Measurements from ENCODE around the gene THYN1.

THYN1 gene

GRCh38 chr11:134200688-134201087 lies 52.5 kb downstream of the THYN1 start:
- H3K79me2 ChIP-seq (ENCODE audit: insufficient read depth, low read length) = no peaks in the 10 kb centered on the region
- no peak overlapping the region for H3K9ac ChIP-seq (ENCODE audit: low read length)
- no peaks in the 10 kb centered on the region for H3F3A ChIP-seq (ENCODE audit: insufficient read depth, low read length)
- no peak overlapping the region for H3K4me2 ChIP-seq (ENCODE audit: low read length)
- H4K20me1 ChIP-seq (ENCODE audit: insufficient read depth, low read length) = no peaks in the 10 kb centered on the region
- H3K27ac ChIP-seq (ENCODE audit: low read depth, low read length, poor library complexity, severe bottlenecking) = no peak overlapping the region
- H3K4me3 ChIP-seq (ENCODE audit: low read depth, low read length, poor library complexity, severe bottlenecking) = no peak overlapping the region
- no peaks in the 10 kb centered on the region for H3K27me3 ChIP-seq (ENCODE audit: insufficient read depth, low read length)
- no peaks in the 10 kb centered on the region for H3K4me1 ChIP-seq (ENCODE audit: insufficient read depth, low read length, severe bottlenecking)
- TF ChIP-seq EZH2 (IDR thresholded peaks at IDR 0.05; ENCODE audit: borderline replicate concordance, low read length) (no peak), CTCF (IDR thresholded peaks at IDR 0.05; ENCODE audit: low read length) (no peak)
- no peaks in the 10 kb centered on the region for H3K9me2 ChIP-seq (ENCODE audit: low read depth, low read length)
- H3K9me3 ChIP-seq (ENCODE audit: low read length) = no peaks in the 10 kb centered on the region
- H2AFZ ChIP-seq (ENCODE audit: low read length) = no peak overlapping the region
- peaks cover 94% of the 10 kb centered on the region for H3K36me3 ChIP-seq (ENCODE audit: insufficient read depth, low read length)

- no peaks in the 10 kb centered on the region for H3K9me3 ChIP-seq (ENCODE audit: low read length)
- H2AFZ ChIP-seq (ENCODE audit: low read length) = no peak overlapping the region
- no peaks in the 10 kb centered on the region for H3F3A ChIP-seq (ENCODE audit: insufficient read depth, low read length)
- H3K27me3 ChIP-seq (ENCODE audit: insufficient read depth, low read length) = no peaks in the 10 kb centered on the region
- H3K27ac ChIP-seq (ENCODE audit: low read depth, low read length, poor library complexity, severe bottlenecking) = no peak overlapping the region
- H3K4me1 ChIP-seq (ENCODE audit: insufficient read depth, low read length, severe bottlenecking) = no peaks in the 10 kb centered on the region
- H3K4me2 ChIP-seq (ENCODE audit: low read length) = no peak overlapping the region
- H3K4me3 ChIP-seq (ENCODE audit: low read depth, low read length, poor library complexity, severe bottlenecking) = no peak overlapping the region
- TF ChIP-seq EZH2 (IDR thresholded peaks at IDR 0.05; ENCODE audit: borderline replicate concordance, low read length) (no peak), CTCF (IDR thresholded peaks at IDR 0.05; ENCODE audit: low read length) (no peak)
- no peaks in the 10 kb centered on the region for H3K9me2 ChIP-seq (ENCODE audit: low read depth, low read length)
- H3K9ac ChIP-seq (ENCODE audit: low read length) = no peak overlapping the region
- no peaks in the 10 kb centered on the region for H3K79me2 ChIP-seq (ENCODE audit: insufficient read depth, low read length)
- H3K36me3 ChIP-seq (ENCODE audit: insufficient read depth, low read length) = peaks cover 91% of the 10 kb centered on the region
- no peaks in the 10 kb centered on the region for H4K20me1 ChIP-seq (ENCODE audit: insufficient read depth, low read length)
Observed at GRCh38 chr11:134199531-134199930, 53.6 kb downstream of the THYN1 start.
